Keratinocyte (primary cell): ENCODE results near the gene PTDSS2.

Experiments used
- EZH2 ChIP-seq: IDR thresholded peaks from one replicate; pipeline ENCODE4 v1.6.1; 2012; ENCODE audit warnings: inconsistent platforms, mild to moderate bottlenecking, low read length, moderate library complexity
- TF ChIP-seq, protein P1 (sequence below), 3 experiments: IDR thresholded peaks in 1 of 3; conservative IDR thresholded peaks in 1 of 3; optimal IDR thresholded peaks in 1 of 3; 2 replicates in 2 of 3; 3 replicates in 1 of 3; pipeline versions ENCODE3 to v1.5.1; 2011; ENCODE audit warnings: low read length in 3 of 3, mild to moderate bottlenecking in 3 of 3, moderate library complexity in 2 of 3, control low read depth in 1 of 3, inconsistent platforms in 1 of 3; ENCODE audit not compliant: insufficient read depth in 2 of 3; ENCODE audit errors: extremely low read depth in 1 of 3

DNA sequence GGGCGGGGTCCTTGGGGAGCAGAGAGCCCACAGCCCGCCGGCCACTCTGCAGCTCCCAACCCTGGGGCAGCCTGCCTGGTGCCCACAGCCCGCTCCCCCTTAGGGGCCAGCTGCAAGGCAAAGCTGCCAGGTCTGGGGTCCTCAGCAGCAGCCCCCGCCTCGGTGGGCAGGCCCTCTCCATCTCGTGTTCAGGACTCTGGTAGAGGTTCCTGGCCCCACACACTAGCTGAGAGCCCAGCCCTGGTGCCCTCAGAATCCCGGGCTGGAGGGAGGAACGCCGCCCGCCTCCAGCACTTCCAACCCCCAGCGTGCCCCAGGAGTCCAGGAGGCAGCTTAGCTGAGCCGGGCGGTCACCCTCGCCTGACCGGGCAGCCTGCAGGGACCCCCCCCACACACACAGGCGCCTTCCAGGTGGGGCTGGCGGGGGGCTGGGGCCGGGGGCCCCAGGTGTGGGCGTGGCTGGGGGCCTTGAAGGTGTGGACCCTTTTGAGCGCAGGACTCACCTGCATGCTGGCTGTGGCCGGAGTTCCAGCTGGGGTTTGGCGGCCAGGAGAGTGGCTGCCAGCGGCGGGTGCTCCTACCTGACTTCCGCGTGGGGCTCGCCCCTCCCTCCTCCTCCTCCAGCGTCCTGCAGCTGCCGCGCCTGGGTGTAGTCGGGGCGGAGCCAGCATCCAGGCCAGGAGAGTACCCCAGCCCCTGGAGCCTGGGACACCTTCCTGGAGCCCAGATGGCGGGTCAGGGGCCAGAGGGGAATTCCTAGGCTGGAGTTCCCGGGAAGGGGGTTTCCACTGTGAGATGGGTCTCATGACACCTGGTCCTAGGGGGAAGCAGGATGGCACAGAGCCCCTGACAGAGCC, 8.4 kb upstream of the PTDSS2 start, which contains the start of gene ANO9:
- TF ChIP-seq, protein P1, sequence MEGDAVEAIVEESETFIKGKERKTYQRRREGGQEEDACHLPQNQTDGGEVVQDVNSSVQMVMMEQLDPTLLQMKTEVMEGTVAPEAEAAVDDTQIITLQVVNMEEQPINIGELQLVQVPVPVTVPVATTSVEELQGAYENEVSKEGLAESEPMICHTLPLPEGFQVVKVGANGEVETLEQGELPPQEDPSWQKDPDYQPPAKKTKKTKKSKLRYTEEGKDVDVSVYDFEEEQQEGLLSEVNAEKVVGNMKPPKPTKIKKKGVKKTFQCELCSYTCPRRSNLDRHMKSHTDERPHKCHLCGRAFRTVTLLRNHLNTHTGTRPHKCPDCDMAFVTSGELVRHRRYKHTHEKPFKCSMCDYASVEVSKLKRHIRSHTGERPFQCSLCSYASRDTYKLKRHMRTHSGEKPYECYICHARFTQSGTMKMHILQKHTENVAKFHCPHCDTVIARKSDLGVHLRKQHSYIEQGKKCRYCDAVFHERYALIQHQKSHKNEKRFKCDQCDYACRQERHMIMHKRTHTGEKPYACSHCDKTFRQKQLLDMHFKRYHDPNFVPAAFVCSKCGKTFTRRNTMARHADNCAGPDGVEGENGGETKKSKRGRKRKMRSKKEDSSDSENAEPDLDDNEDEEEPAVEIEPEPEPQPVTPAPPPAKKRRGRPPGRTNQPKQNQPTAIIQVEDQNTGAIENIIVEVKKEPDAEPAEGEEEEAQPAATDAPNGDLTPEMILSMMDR (optimal IDR thresholded peaks at IDR 0.05 in 1 of 3, IDR thresholded peaks at IDR 0.05 in 1 of 3, conservative IDR thresholded peaks at IDR 0.05 in 1 of 3; ENCODE audit: extremely low read depth in 1 of 3, insufficient read depth in 2 of 3, low read length in 3 of 3) = no peak
- no peak for TF ChIP-seq EZH2
